HEK293 (cell line): ENCODE results near the gene NHERF2.

Experiments used
- CTCF ChIA-PET: fragments of 350-600 bp; formaldehyde crosslinking; extraction: SDS; loops from one replicate; lab custom pipeline; 2021; ENCODE audit warnings: antibody characterized with exemption; lab: Yijun Ruan, JAX
- POLR2A ChIA-PET: fragments of 300-600 bp; formaldehyde crosslinking; extraction: SDS; loops from one replicate; lab custom pipeline; 2020; ENCODE audit warnings: antibody characterized with exemption, inconsistent platforms; lab: Yijun Ruan, JAX
- H3K27ac ChIP-seq: fragments of 200-500 bp; sonication (Bioruptor generic); 2 replicates; pipeline ENCODE4 v1.5.1; 2014; ENCODE audit warnings: low read depth, low read length, control low read depth, inconsistent platforms; ENCODE audit errors: extremely low read depth
- H3K36me3 ChIP-seq, 2 experiments: fragments of 200-500 bp in 1 of 2; sonication (Bioruptor generic) in 1 of 2; 1 replicate in 1 of 2; 2 replicates in 1 of 2; pipeline ENCODE4 v1.5.1; 2014 to 2017; ENCODE audit warnings: inconsistent platforms in 2 of 2, low read length in 2 of 2; ENCODE audit not compliant: control insufficient read depth in 2 of 2, insufficient read depth in 1 of 2
- H3K4me1 ChIP-seq: fragments of 200-500 bp; sonication (Bioruptor generic); 2 replicates; pipeline ENCODE4 v1.5.1; 2014; ENCODE audit warnings: mild to moderate bottlenecking, low read length, inconsistent platforms; ENCODE audit not compliant: control insufficient read depth, insufficient read depth
- H3K4me3 ChIP-seq: 2 replicates; pipeline ENCODE4 v1.5.1; 2011; ENCODE audit warnings: low read depth, mild to moderate bottlenecking, control low read depth, low read length, moderate library complexity
- H3K9me3 ChIP-seq: fragments of 200-500 bp; sonication (Bioruptor generic); 2 replicates; pipeline ENCODE4 v1.5.1; 2014; ENCODE audit warnings: low read depth, low read length, inconsistent platforms; ENCODE audit not compliant: control insufficient read depth, insufficient read depth
- HOXC10 ChIP-seq: sonication (generic); formaldehyde crosslinking; IDR thresholded peaks from 2 replicates; pipeline ENCODE4 v1.8.1; 2023; ENCODE audit warnings: mild to moderate bottlenecking, missing genetic modification reagents
- KLF8 ChIP-seq: fragments of 450-650 bp; formaldehyde crosslinking; IDR thresholded peaks from 2 replicates; pipeline ENCODE4 v1.5.1; 2016; ENCODE audit warnings: missing biosample characterization, missing genetic modification characterization
- RBAK ChIP-seq: fragments of 450-650 bp; formaldehyde crosslinking; IDR thresholded peaks from 2 replicates; pipeline ENCODE4 v1.5.1; 2016; ENCODE audit warnings: missing biosample characterization, missing genetic modification characterization
- SETDB1 ChIP-seq: IDR thresholded peaks from one replicate; pipeline ENCODE4 v1.6.1; 2017; ENCODE audit warnings: mild to moderate bottlenecking, low read length, moderate library complexity, mixed read lengths; ENCODE audit not compliant: insufficient read length
- ZBTB11 ChIP-seq: fragments of 450-650 bp; formaldehyde crosslinking; conservative IDR thresholded peaks from 2 replicates; pipeline ENCODE4 v1.5.1; 2016; ENCODE audit warnings: low read depth, missing biosample characterization, missing genetic modification characterization
- ZBTB48 ChIP-seq: fragments of 450-650 bp; formaldehyde crosslinking; IDR thresholded peaks from 2 replicates; pipeline ENCODE4 v1.5.1; 2016; ENCODE audit warnings: missing biosample characterization, missing genetic modification characterization
- ZBTB49 ChIP-seq: fragments of 450-650 bp; formaldehyde crosslinking; IDR thresholded peaks from 2 replicates; pipeline ENCODE4 v1.5.1; 2016; ENCODE audit warnings: missing biosample characterization, missing genetic modification characterization, low read depth
- ZFP3 ChIP-seq: fragments of 450-650 bp; formaldehyde crosslinking; IDR thresholded peaks from 2 replicates; pipeline ENCODE4 v1.5.1; 2016; ENCODE audit warnings: low read depth, missing biosample characterization, missing genetic modification characterization
- ZNF280C ChIP-seq: fragments of 450-650 bp; formaldehyde crosslinking; IDR thresholded peaks from 2 replicates; pipeline ENCODE4 v1.5.1; 2016; ENCODE audit warnings: missing biosample characterization, missing genetic modification characterization
- ZNF335 ChIP-seq: fragments of 450-650 bp; formaldehyde crosslinking; conservative IDR thresholded peaks from 2 replicates; pipeline ENCODE4 v1.5.1; 2016; ENCODE audit warnings: missing biosample characterization, missing genetic modification characterization
- ZNF423 ChIP-seq: fragments of 450-650 bp; formaldehyde crosslinking; IDR thresholded peaks from 2 replicates; pipeline ENCODE4 v1.5.1; 2016; ENCODE audit warnings: missing biosample characterization, missing genetic modification characterization
- ZNF48 ChIP-seq: fragments of 450-650 bp; formaldehyde crosslinking; IDR thresholded peaks from 2 replicates; pipeline ENCODE4 v1.5.1; 2016; ENCODE audit warnings: missing biosample characterization, missing genetic modification characterization
- ZNF501 ChIP-seq: fragments of 450-650 bp; formaldehyde crosslinking; IDR thresholded peaks from 2 replicates; pipeline ENCODE4 v1.5.1; 2016; ENCODE audit warnings: missing biosample characterization, missing genetic modification characterization
- ZNF518A ChIP-seq: fragments of 450-650 bp; formaldehyde crosslinking; conservative IDR thresholded peaks from 2 replicates; pipeline ENCODE4 v1.5.1; 2016; ENCODE audit warnings: low read depth, missing biosample characterization, missing genetic modification characterization
- ZNF660 ChIP-seq: fragments of 450-650 bp; IDR thresholded peaks from 2 replicates; pipeline ENCODE4 v1.5.1; 2018; ENCODE audit warnings: missing biosample characterization, mild to moderate bottlenecking, missing genetic modification characterization
- ZNF792 ChIP-seq: fragments of 450-650 bp; formaldehyde crosslinking; IDR thresholded peaks from 2 replicates; pipeline ENCODE4 v1.5.1; 2016; ENCODE audit warnings: missing biosample characterization, missing genetic modification characterization
- ZNF837 ChIP-seq: fragments of 450-650 bp; formaldehyde crosslinking; IDR thresholded peaks from 2 replicates; pipeline ENCODE4 v1.5.1; 2016; ENCODE audit warnings: missing biosample characterization, missing genetic modification characterization
- ZSCAN18 ChIP-seq: fragments of 450-650 bp; formaldehyde crosslinking; IDR thresholded peaks from 2 replicates; pipeline ENCODE4 v1.5.1; 2016; ENCODE audit warnings: missing biosample characterization, missing genetic modification characterization

NHERF2 gene

GRCh38 chr16:2048116-2048543 lies 21.4 kb downstream of the NHERF2 start (continued):
- TF ChIP-seq ZBTB11 (tag by site-specific recombination) (peak; percentile 10; the same call in 1 of the 2 replicates), ZNF335 (peak; percentile 73), ZNF660 (tag by site-specific recombination) (no peak), ZSCAN18 (tag by site-specific recombination) (no peak), ZNF837 (tag by site-specific recombination) (no peak)

GRCh38 chr16:2053211-2053610 lies 26.5 kb downstream of the NHERF2 start:
- CTCF ChIA-PET, result no interaction called here
- H3K4me1 ChIP-seq, result no peaks in the 10 kb centered on the region
- peaks cover 13 to 78% of the 10 kb centered on the region in 2 experiments; a peak in 2 of 3 replicates for H3K36me3 ChIP-seq
- no peak for TF ChIP-seq HOXC10 (CRISPR knock-in tag)
- TF ChIP-seq ZNF335, result no peak
- no peak overlapping the region for H3K4me3 ChIP-seq
- H3K27ac ChIP-seq, result no peak overlapping the region
- POLR2A ChIA-PET, result no interaction called here
- no peaks in the 10 kb centered on the region for H3K9me3 ChIP-seq

- Histone ChIP-seq H3K9me3 (no peaks in the 10 kb centered on the region), H3K36me3 (peaks cover 13 to 84% of the 10 kb centered on the region in 2 experiments; a peak in 2 of 3 replicates), H3K27ac (no peak overlapping the region), H3K4me3 (no peak overlapping the region), H3K4me1 (no peaks in the 10 kb centered on the region)
- CTCF ChIA-PET, result no interaction called here
- POLR2A ChIA-PET, result no interaction called here
- TF ChIP-seq KLF8 (tag by site-specific recombination) (no peak), ZBTB48 (tag by site-specific recombination) (no peak), SETDB1 (no peak), ZFP3 (tag by site-specific recombination) (no peak), ZNF501 (no peak), ZNF280C (no peak), ZNF518A (no peak), ZNF48 (tag by site-specific recombination) (no peak), ZNF423 (tag by site-specific recombination) (no peak), ZBTB49 (no peak), RBAK (tag by site-specific recombination) (no peak), ZNF792 (tag by site-specific recombination) (no peak)
Measured at GRCh38 chr16:2053897-2054296, 27.2 kb downstream of the NHERF2 start.
